MCF 10A (cell line): ENCODE results near the gene SNX3. TPM values are rescaled to one million over a fixed set of nuclear protein-coding genes. Genes with fewer than 3 reads are reported as not detected.
"Not testable (repeated sequence)": the region's sequence is repeated elsewhere in the genome, so short reads cannot be mapped to it uniquely, and the experiment has no call there.

Experiments
- Bru-seq: library from RNA; stranded (reverse); fragments of 400-500 nt; gene quantifications from one replicate; lab custom pipeline; 2021; lab: Mats Ljungman, UMichigan
- BruChase-seq, 2 experiments: library from RNA; stranded (reverse); fragments of 400-500 nt; gene quantifications; one replicate each; lab custom pipeline; 2021; lab: Mats Ljungman, UMichigan
- BruUV-seq: library from RNA; stranded (reverse); fragments of 400-500 nt; replicated peaks from 2 replicates; lab custom pipeline; 2021; lab: Mats Ljungman, UMichigan
- CTCF ChIA-PET: fragments of 300-600 bp; sonication (Branson Sonifier 250); formaldehyde crosslinking; extraction: SDS; loops from one replicate; lab custom pipeline; 2021; ENCODE audit warnings: antibody characterized with exemption, inconsistent platforms; lab: Yijun Ruan, JAX
- POLR2A ChIA-PET: fragments of 300-600, 350-650 bp; sonication (Branson Sonifier 250); formaldehyde crosslinking; extraction: SDS; loops from one replicate; lab custom pipeline; 2020; ENCODE audit warnings: antibody characterized with exemption, inconsistent platforms; lab: Yijun Ruan, JAX
- DNase-seq: peaks from one replicate; pipeline ENCODE4 v3.0.0-alpha.2; 2018; ENCODE audit not compliant: unreplicated experiment
- H3K27ac Mint-ChIP-seq: one replicate; pipeline ENCODE4 v1.8.0; 2022; ENCODE audit warnings: mild to moderate bottlenecking, low read depth, mixed read lengths; ENCODE audit not compliant: unreplicated experiment
- H3K27me3 Mint-ChIP-seq: one replicate; pipeline ENCODE4 v1.8.0; 2022; ENCODE audit warnings: mixed read lengths; ENCODE audit not compliant: insufficient read depth, unreplicated experiment
- H3K36me3 Mint-ChIP-seq: one replicate; pipeline ENCODE4 v1.8.0; 2022; ENCODE audit warnings: mild to moderate bottlenecking, moderate library complexity, mixed read lengths; ENCODE audit not compliant: insufficient read depth, unreplicated experiment
- H3K4me1 Mint-ChIP-seq: one replicate; pipeline ENCODE4 v1.8.0; 2022; ENCODE audit warnings: mixed read lengths; ENCODE audit not compliant: insufficient read depth, unreplicated experiment
- H3K4me3 Mint-ChIP-seq: one replicate; pipeline ENCODE4 v1.8.0; 2022; ENCODE audit warnings: mild to moderate bottlenecking, moderate library complexity, mixed read lengths; ENCODE audit not compliant: unreplicated experiment
- H3K9me3 Mint-ChIP-seq: one replicate; pipeline ENCODE4 v1.8.0; 2022; ENCODE audit warnings: mixed read lengths; ENCODE audit not compliant: unreplicated experiment
- CTCF ChIP-seq: fragments of 200-600 bp; IDR thresholded peaks from one replicate; pipeline ENCODE4 v1.8.0; 2022; ENCODE audit warnings: antibody characterized with exemption, mild to moderate bottlenecking; ENCODE audit not compliant: unreplicated experiment
- intact Hi-C: fragments of 100-400 bp; cut with micrococcal nuclease; formaldehyde crosslinking; loops from 2 replicates; pipeline ENCODE4 v1.14.1; 2022
- long read RNA-seq: library from polyadenylated mRNA; stranded (forward); transcript quantifications from one replicate; pipeline ENCODE4 v2.0.0, GENCODE V29; 2022
- total RNA-seq: library from RNA; stranded (reverse); gene quantifications from 2 replicates; pipeline ENCODE4 v1.2.3, GENCODE V29; 2022

SNX3 gene
- total RNA-seq = 114 and 138 TPM in 2 replicates
- Bru-seq, nascent RNA = percentile 75 among the genes with signal in this experiment
- BruChase-seq, experiment 1, labeled RNA remaining after a 6-hour chase = percentile 79 among the genes with signal in this experiment
- percentile 73 among the genes with signal in this experiment for BruChase-seq, experiment 2, labeled RNA remaining after a 2-hour chase
- long read RNA-seq, transcript SNX3-202 (4 exons, 890 nt) = minor isoform, 14 of 351 reads
- long read RNA-seq, transcript SNX3-201 (4 exons, 1,755 nt) = major isoform, 329 of 351 reads
- long read RNA-seq, partial matches to known transcripts = 1 of 351 reads
- long read RNA-seq, other reads (novel, unspliced or antisense) = 7 of 351 reads

- ChIA-PET CTCF (interaction anchor here (0.7 to 2.3 kb wide), 7 partner anchors 35 to 237 kb away, joined by 3 to 7 read pairs (median 4); partner anchors contain the start of gene AFG1L), POLR2A (interaction anchor here (0.6 to 4.5 kb wide), 31 partner anchors 18 to 1122 kb away, joined by 3 to 80 read pairs (median 4); partner anchors contain the start of genes AFG1L and OSTM1)
- H3K27ac Mint-ChIP-seq = peak within 1 kb of the TSS; percentile 89
- intact Hi-C loops = loop anchor here (1.0 to 2.0 kb wide), 3 partner anchors 34 to 231 kb away; partner anchors contain the start of gene AFG1L
- H3K4me1 Mint-ChIP-seq = peaks cover 7% of the 10 kb centered on the region
- peaks cover 18% of the 10 kb centered on the region for H3K36me3 Mint-ChIP-seq
- peak within 1 kb of the TSS; percentile 93 for H3K4me3 Mint-ChIP-seq
- no peak for TF ChIP-seq CTCF
- peak; percentile 96 for DNase-seq
- no peaks in the 10 kb centered on the region for H3K9me3 Mint-ChIP-seq
- BruUV-seq = no TSS peak
- H3K27me3 Mint-ChIP-seq = no peaks in the 10 kb centered on the region
Observed at GRCh38 chr6:108260809-108261569, at the start of gene SNX3. TSS of gene SNX3 (minus strand) at chr6:108261040. CDS start at chr6:108260921, 119 bp downstream.

- POLR2A ChIA-PET = interaction anchor here (0.6 to 4.9 kb wide), 3 partner anchors 14 to 49 kb away, joined by 3 to 30 read pairs (median 4); partner anchors contain the start of genes AFG1L and SNX3
- H3K9me3 Mint-ChIP-seq = no peaks in the 10 kb centered on the region
Observed at GRCh38 chr6:108309844-108310243, 49.0 kb upstream of the SNX3 start.

GRCh38 chr6:108308641-108309040, 47.8 kb upstream of the SNX3 start:
- H3K36me3 Mint-ChIP-seq, H3K9me3 Mint-ChIP-seq, H3K27ac Mint-ChIP-seq, H3K27me3 Mint-ChIP-seq, H3K4me1 Mint-ChIP-seq, H3K4me3 Mint-ChIP-seq, BruUV-seq, intact Hi-C loops: not testable (repeated sequence)
- POLR2A ChIA-PET = interaction anchor here (1.4 to 4.9 kb wide), 2 partner anchors 13 to 48 kb away, joined by 4 to 30 read pairs; partner anchors contain the start of genes AFG1L and SNX3
- CTCF ChIA-PET = interaction anchor here (0.7 to 1.1 kb wide), 4 partner anchors 53 to 328 kb away, joined by 3 read pairs; no protein-coding TSS in a partner anchor
- DNase-seq = peak; percentile 69

More at GRCh38 chr6:108309844-108310243, 49.0 kb upstream of the SNX3 start:
- CTCF ChIA-PET = interaction anchor here (0.5 to 0.9 kb wide), 3 partner anchors 182 to 210 kb away, joined by 3 read pairs; no protein-coding TSS in a partner anchor
- H3K36me3 Mint-ChIP-seq = no peaks in the 10 kb centered on the region
- no peak overlapping the region for H3K4me3 Mint-ChIP-seq
- H3K27ac Mint-ChIP-seq = no peak overlapping the region
- intact Hi-C loops = no loop called here
- no peaks in the 10 kb centered on the region for H3K27me3 Mint-ChIP-seq
- TF ChIP-seq CTCF = no peak
- BruUV-seq = no TSS peak
- H3K4me1 Mint-ChIP-seq = peaks cover 6% of the 10 kb centered on the region
- no peak for DNase-seq

GRCh38 chr6:108304646-108305045, 43.8 kb upstream of the SNX3 start:
- CTCF ChIA-PET = interaction anchor here (1.0 kb wide), 1 partner anchor 44 kb away, joined by 4 read pairs; the partner anchor contains the start of gene SNX3
- Mint-ChIP-seq H3K27ac (no peak overlapping the region), H3K4me1 (peaks cover 6% of the 10 kb centered on the region), H3K27me3 (no peaks in the 10 kb centered on the region), H3K36me3 (peaks cover 4% of the 10 kb centered on the region), H3K4me3 (no peak overlapping the region), H3K9me3 (no peaks in the 10 kb centered on the region)
- DNase-seq = no peak
- TF ChIP-seq CTCF = no peak
- intact Hi-C loops = no loop called here
- BruUV-seq = no TSS peak
- POLR2A ChIA-PET = interaction anchor here (0.6 to 2.3 kb wide), 2 partner anchors 9 to 80 kb away, joined by 3 to 9 read pairs; partner anchors contain the start of gene AFG1L
